ENCODE data around the gene CFAP52.
"Not testable (repeated sequence)": the region's sequence is repeated elsewhere in the genome, so short reads cannot be mapped to it uniquely, and the experiment has no call there.

CFAP52 gene

GRCh38 chr17:9648521-9649110, 72.2 kb downstream of the CFAP52 start:
- DNase-seq, result no peak

GRCh38 chr17:9658593-9659211, 82.3 kb downstream of the CFAP52 start:
- DNase-seq, result no peak

DNA sequence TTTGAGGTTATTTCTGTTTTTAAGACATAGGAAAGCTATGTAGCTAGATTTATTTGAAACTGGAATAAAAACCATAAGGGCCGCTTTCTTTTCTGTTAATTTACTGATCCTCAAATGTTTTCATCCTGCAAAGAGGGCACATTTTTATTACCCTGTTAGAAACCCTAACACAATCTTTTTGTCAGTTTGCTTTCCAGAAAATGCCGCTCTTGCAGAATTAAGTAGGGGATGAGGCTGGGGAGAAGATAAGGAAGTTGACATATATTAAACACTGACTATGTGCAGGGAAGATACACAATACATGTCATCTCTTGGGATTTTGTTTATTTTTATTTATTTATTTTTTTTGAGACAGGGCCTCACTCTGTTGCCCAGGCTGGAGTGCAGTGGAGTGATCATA, 84.6 kb downstream of the CFAP52 start:
- DNase-seq, result no peak

DNA sequence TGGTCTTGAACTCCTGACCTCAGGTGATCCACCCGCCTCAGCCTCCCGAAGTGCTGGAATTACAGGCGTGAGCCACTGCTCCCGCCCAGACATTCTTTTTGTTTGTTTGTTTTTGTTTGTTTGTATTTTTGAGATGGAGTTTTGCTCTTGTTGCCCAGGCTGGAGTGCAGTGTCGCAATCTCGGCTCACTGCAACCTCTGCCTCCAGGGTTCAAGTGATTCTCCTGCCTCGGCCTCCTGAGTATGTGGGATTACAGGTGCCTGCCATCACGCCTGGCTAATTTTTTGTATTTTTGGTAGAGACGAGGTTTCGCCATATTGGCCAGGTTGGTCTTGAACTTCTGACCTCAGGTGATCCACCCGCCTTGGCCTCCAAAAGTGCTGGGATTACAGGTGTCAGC, 87.1 kb downstream of the CFAP52 start:
- not testable (repeated sequence) for DNase-seq

DNA sequence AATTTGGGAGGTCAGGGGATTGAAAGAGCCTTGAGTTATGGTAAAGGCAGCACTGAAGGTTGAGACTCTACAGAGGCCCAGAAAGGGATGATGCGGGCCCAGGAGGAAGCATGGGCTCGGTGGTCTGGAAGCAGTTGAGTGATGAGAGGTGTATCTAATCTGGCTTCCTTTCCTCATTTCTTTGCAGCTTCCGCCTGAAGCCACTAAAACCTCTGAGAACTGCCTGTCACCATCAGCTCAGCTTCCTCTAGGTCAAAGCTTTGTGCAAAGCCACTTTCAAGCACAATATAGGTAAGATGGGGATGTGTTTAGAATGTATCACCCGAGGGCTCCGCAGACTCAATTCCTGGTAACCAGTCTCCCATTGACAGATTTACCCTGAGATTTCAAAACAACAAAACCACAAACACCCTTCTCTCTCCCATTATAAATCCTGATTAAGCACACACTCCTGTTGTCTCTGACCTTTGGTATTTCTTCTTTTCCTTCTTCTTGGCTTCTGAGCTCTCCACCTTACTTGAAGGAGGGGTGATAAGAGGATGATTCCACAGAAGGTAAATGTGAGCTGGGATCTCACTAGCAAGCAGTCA, 90.1 kb downstream of the CFAP52 start:
- DNase-seq, result no peak

DNA sequence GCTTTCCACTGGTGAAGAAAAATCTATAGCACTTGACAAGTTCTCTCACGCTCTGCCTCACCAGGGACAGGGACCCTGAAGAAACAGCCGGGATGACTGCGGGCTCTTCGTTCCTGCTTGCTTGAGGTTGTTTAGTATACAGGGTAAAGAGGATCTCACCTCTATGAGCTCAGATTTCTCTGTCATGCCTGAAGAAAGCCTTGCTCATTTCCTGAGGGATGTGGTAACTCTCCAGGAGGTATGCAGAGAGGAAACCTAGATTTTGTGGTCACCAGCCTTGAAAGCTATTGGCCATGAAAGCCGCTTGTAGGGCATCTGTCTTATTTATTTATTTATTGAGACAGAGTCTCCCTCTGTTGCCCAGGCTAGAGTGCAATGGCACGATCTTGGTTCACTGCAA, 92.1 kb downstream of the CFAP52 start:
- no peak for DNase-seq

- no peak for DNase-seq
These were observed 93.1 kb downstream of the CFAP52 start for GRCh38 chr17:9669551-9670008.

DNA sequence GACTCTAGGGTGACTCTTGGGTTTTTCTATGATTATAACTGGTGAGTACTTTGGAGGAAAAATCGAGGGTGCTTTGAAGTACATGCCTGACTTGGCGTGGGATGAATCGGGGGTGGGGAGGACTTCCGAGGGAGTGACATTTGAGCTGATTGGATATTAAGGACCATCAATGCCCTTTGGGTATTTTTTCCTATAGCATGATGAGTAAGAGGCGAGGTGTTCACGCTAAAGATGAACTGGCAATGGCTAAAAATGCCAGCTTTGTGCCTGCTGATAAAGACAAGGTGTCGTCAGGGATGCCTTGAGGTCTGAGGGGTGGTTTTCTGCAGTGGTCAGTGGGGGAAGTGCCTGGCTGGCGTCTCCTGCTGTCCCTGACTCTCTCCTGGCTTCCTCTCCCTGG, 94.2 kb downstream of the CFAP52 start:
- no peak for DNase-seq

DNA sequence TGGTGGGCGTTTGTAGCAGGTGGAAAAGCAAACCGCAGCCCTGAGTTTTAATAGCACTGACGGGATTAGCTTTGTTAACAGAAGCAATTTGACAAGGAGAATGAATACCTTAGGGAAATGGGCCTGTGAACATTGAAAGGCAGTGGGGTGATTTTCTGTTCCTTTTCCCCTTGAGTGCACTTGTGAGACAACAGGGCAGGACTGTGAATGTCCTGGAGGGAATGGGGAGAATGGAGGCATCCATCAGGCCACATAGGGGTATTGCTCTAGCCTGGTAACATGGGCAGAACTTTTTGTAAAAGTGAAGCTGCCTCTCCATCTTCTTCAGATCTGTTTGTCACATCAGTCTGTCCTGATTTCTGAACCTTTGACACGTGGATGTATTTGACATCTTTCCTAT, 95.1 kb downstream of the CFAP52 start:
- DNase-seq, result no peak

DNA sequence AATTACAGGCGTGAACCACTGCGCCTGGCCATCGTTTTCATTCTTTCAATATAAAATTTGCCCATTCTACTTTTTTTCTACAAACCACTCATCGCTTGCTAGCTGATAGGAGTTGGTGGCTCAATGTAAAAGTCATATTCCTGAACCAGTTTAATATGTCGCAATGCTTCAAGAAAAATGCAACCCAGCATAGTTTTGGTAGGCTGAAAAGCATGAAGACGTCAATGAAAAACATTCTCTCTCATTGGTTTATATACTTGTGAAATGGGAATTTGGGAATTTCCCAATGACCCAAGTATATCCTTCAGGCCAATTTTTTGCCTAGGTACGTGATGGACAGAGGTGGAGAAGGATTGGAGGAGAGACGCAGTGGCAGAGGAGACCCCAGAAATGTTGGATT, 95.8 kb downstream of the CFAP52 start:
- no peak for DNase-seq

- DNase-seq, result no peak
These were observed 96.2 kb downstream of the CFAP52 start for GRCh38 chr17:9672691-9673090.

DNA sequence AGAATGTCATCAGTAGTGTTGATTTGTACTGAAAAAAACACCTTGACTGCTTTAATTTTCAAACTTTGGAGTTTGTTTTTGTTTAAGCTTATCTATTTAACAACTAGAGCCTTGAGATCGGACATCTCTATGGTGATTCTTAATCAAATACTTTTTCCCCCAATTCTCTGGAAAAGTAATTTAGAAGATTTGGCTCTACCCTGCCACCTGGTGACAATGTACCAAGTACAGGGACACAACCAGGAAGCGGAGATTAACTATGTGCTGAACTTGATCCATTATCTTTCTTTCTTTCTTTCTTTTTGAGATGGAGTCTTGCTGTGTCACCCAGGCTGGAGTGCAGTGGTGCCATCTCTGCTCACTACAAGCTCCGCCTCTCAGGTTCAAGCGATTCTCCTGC, 99.6 kb downstream of the CFAP52 start:
- DNase-seq, result no peak

GRCh38 chr17:9676820-9677310, 100.4 kb downstream of the CFAP52 start:
- DNase-seq, result no peak

DNA sequence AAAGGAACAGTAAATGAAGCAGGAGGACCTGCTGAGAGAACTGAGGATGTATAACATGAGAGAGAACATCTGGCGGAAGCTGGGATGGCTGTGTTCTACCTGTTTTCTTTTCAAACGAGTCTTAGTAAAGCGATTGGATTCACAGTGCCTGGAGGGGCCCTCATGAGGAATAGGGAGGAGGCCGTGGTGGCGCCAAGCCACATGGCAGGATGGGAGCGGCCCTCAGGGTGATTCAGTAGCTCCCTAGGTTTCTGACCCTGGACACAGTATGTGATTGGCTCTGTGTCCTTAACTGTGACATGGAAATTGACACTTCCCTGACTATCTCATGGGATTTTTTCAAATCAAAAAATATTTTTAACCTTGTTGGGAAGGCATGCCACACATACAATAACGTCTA, 101.0 kb downstream of the CFAP52 start:
- no peak for DNase-seq

- no peak for DNase-seq
These were observed 101.5 kb downstream of the CFAP52 start for GRCh38 chr17:9677896-9678295.

GRCh38 chr17:9684955-9685621, 108.6 kb downstream of the CFAP52 start:
- no peak for DNase-seq

All from NCI-H526 (cell line).